ENCODE measurements around the gene WDR53. TPM values are rescaled to one million over a fixed set of nuclear protein-coding genes. Genes with fewer than 3 reads are reported as not detected.

Gene WDR53
- total RNA-seq, 2 experiments from 2014 or later = 10.8 to 16.5 TPM

GRCh38 chr3:196596355-196596754 is 28.0 kb upstream of the WDR53 start:
- ChIA-PET POLR2A (interaction anchor here (0.7 to 1.3 kb wide), 3 partner anchors 13 to 23 kb away, joined by 3 to 4 read pairs (median 3); no protein-coding TSS in a partner anchor), CTCF (ENCODE audit: unreplicated experiment) (no interaction called here)
- Histone ChIP-seq H3K79me2 (ENCODE audit: insufficient read depth, low read depth, low read length) (no peaks in the 10 kb centered on the region), H3K36me3 (ENCODE audit: insufficient read depth, low read length) (no peaks in the 10 kb centered on the region), H3K9me3 (ENCODE audit: low read length) (no peaks in the 10 kb centered on the region), H3K4me2 (ENCODE audit: low read length) (no peak overlapping the region), H4K20me1 (ENCODE audit: insufficient read depth, low read length) (no peaks in the 10 kb centered on the region), H2AFZ (ENCODE audit: low read length) (peak overlapping the region; percentile 13; the same call in 1 of the 2 replicates), H3K4me3 (ENCODE audit: low read depth, low read length, poor library complexity, severe bottlenecking) (no peak overlapping the region), H3K4me1 (ENCODE audit: insufficient read depth, low read length, poor library complexity, severe bottlenecking) (no peaks in the 10 kb centered on the region), H3K9me2 (ENCODE audit: insufficient read depth, low read length) (no peaks in the 10 kb centered on the region), H3K27ac (ENCODE audit: low read depth, low read length, poor library complexity, severe bottlenecking) (no peak overlapping the region)
- intact Hi-C loops (cut with micrococcal nuclease; ENCODE audit: unreplicated experiment) = no loop called here
- BruUV-seq (replicated peaks) = no TSS peak
- no peak for TF ChIP-seq EZH2phosphoT487 (IDR thresholded peaks at IDR 0.05; ENCODE audit: borderline replicate concordance, low read depth, low read length)
- DNase-seq (ENCODE audit: low spot score) = no peak

DNA sequence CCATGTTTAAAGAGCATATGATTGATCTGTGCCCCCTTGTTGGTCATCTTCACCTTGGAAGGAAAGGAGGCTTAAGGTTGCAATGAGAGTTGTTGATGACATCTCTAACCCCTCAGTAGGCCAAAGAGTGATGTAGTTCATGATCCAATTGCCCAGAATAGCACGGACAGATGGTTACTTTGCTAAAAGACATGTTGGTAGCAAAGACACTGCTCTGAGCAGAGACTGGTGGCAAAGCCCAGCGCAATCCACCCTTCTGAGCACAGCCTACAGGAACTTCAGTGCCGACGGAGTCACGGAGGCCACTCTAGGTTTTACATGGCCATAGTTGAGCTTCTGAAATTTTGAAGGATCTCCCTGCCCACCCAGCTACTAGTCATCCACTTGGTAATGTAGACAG is 21.9 kb upstream of the WDR53 start:
- no peak overlapping the region for H3K4me3 ChIP-seq (ENCODE audit: low read depth, low read length, poor library complexity, severe bottlenecking)
- H3K36me3 ChIP-seq (ENCODE audit: insufficient read depth, low read length) = peaks cover 20% of the 10 kb centered on the region; the same call in 1 of the 2 replicates
- no peaks in the 10 kb centered on the region for H3K4me1 ChIP-seq (ENCODE audit: insufficient read depth, low read length, poor library complexity, severe bottlenecking)
- H3K9me2 ChIP-seq (ENCODE audit: insufficient read depth, low read length) = no peaks in the 10 kb centered on the region
- H2AFZ ChIP-seq (ENCODE audit: low read length) = no peak overlapping the region
- CTCF ChIA-PET (ENCODE audit: unreplicated experiment) = no interaction called here
- H3K4me2 ChIP-seq (ENCODE audit: low read length) = no peak overlapping the region
- DNase-seq (ENCODE audit: low spot score) = no peak
- no peaks in the 10 kb centered on the region for H3K79me2 ChIP-seq (ENCODE audit: insufficient read depth, low read depth, low read length)
- POLR2A ChIA-PET = no interaction called here
- H4K20me1 ChIP-seq (ENCODE audit: insufficient read depth, low read length) = no peaks in the 10 kb centered on the region
- H3K9me3 ChIP-seq (ENCODE audit: low read length) = no peaks in the 10 kb centered on the region
- intact Hi-C loops (cut with micrococcal nuclease; ENCODE audit: unreplicated experiment) = no loop called here
- no peak for TF ChIP-seq EZH2phosphoT487 (IDR thresholded peaks at IDR 0.05; ENCODE audit: borderline replicate concordance, low read depth, low read length)
- TF ChIP-seq, protein P1, sequence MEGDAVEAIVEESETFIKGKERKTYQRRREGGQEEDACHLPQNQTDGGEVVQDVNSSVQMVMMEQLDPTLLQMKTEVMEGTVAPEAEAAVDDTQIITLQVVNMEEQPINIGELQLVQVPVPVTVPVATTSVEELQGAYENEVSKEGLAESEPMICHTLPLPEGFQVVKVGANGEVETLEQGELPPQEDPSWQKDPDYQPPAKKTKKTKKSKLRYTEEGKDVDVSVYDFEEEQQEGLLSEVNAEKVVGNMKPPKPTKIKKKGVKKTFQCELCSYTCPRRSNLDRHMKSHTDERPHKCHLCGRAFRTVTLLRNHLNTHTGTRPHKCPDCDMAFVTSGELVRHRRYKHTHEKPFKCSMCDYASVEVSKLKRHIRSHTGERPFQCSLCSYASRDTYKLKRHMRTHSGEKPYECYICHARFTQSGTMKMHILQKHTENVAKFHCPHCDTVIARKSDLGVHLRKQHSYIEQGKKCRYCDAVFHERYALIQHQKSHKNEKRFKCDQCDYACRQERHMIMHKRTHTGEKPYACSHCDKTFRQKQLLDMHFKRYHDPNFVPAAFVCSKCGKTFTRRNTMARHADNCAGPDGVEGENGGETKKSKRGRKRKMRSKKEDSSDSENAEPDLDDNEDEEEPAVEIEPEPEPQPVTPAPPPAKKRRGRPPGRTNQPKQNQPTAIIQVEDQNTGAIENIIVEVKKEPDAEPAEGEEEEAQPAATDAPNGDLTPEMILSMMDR (conservative IDR thresholded peaks at IDR 0.05; ENCODE audit: low read length) = no peak
- H3K27ac ChIP-seq (ENCODE audit: low read depth, low read length, poor library complexity, severe bottlenecking) = no peak overlapping the region
- no TSS peak for BruUV-seq (replicated peaks)

- no peak overlapping the region for H3K4me2 ChIP-seq (ENCODE audit: low read length)
- no peaks in the 10 kb centered on the region for H3K4me1 ChIP-seq (ENCODE audit: insufficient read depth, low read length, poor library complexity, severe bottlenecking)
- H3K9me3 ChIP-seq (ENCODE audit: low read length) = no peaks in the 10 kb centered on the region
- no peak for DNase-seq (ENCODE audit: low spot score)
- BruUV-seq (replicated peaks) = no TSS peak
- H3K79me2 ChIP-seq (ENCODE audit: insufficient read depth, low read depth, low read length) = no peaks in the 10 kb centered on the region; the same call in 1 of the 2 replicates
- no peak overlapping the region for H3K4me3 ChIP-seq (ENCODE audit: low read depth, low read length, poor library complexity, severe bottlenecking)
- no peak overlapping the region for H2AFZ ChIP-seq (ENCODE audit: low read length)
- no peaks in the 10 kb centered on the region for H3K9me2 ChIP-seq (ENCODE audit: insufficient read depth, low read length)
- CTCF ChIA-PET (ENCODE audit: unreplicated experiment) = no interaction called here
- H3K27ac ChIP-seq (ENCODE audit: low read depth, low read length, poor library complexity, severe bottlenecking) = no peak overlapping the region
- no peaks in the 10 kb centered on the region for H4K20me1 ChIP-seq (ENCODE audit: insufficient read depth, low read length)
- TF ChIP-seq, protein P1 (conservative IDR thresholded peaks at IDR 0.05; ENCODE audit: low read length) = no peak
- TF ChIP-seq EZH2phosphoT487 (IDR thresholded peaks at IDR 0.05; ENCODE audit: borderline replicate concordance, low read depth, low read length) = no peak
- H3K36me3 ChIP-seq (ENCODE audit: insufficient read depth, low read length) = peaks cover 63% of the 10 kb centered on the region
- intact Hi-C loops (cut with micrococcal nuclease; ENCODE audit: unreplicated experiment) = no loop called here
- POLR2A ChIA-PET = interaction anchor here (0.8 to 1.8 kb wide), 3 partner anchors 14 to 364 kb away, joined by 3 to 5 read pairs (median 5); no protein-coding TSS in a partner anchor
Measured at GRCh38 chr3:196585044-196585757, 16.8 kb upstream of the WDR53 start.

Data from OCI-LY7 (cell line).